Sigmoid colon (tissue), 4 donors: ENCODE measurements around the gene CRY2.

Source experiments
- CTCF ChIP-seq, 4 experiments: fragments of 450-650 bp in 3 of 4; fragments of 200-600 bp in 1 of 4; IDR thresholded peaks; one replicate each; pipeline ENCODE4 v1.5.1; 2016 to 2019; ENCODE audit warnings: antibody characterized with exemption in 4 of 4, mild to moderate bottlenecking in 3 of 4, moderate library complexity in 2 of 4
- EP300 ChIP-seq, 4 donors: sonication (generic); formaldehyde crosslinking; IDR thresholded peaks; one replicate each; pipeline ENCODE4 v1.6.1; 2017; ENCODE audit warnings: antibody characterized with exemption in 4 of 4
- POLR2A ChIP-seq, 2 donors: fragments of 450-650 bp; IDR thresholded peaks; one replicate each; pipeline ENCODE4 v1.6.1; 2016; ENCODE audit warnings: antibody characterized with exemption in 2 of 2, mild to moderate bottlenecking in 2 of 2, moderate library complexity in 2 of 2
- POLR2AphosphoS5 ChIP-seq, 4 donors: sonication (generic); formaldehyde crosslinking; IDR thresholded peaks; one replicate each; pipeline ENCODE4 v1.6.1; 2017; ENCODE audit warnings: antibody characterized with exemption in 4 of 4

DNA sequence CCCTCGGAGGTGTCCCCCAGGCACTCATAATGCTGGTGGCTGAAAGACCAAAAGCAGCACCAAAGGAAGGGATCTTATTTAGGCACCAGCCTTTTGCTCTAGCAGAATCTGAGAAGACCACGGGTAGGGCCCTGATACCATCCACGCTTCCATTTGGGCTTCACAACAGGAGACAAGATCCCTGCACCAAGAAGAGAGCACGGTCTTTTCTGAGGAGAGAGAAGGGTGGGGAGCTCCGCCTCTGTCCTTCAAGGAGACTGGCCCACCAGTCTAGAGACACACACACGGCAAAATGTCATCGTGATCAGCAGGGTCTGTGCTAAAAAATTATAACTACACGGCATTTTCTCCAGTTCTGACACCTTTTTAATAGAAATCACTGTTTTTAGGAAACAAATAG, 84.9 kb downstream of the CRY2 start:
- TF ChIP-seq CTCF (IDR thresholded peaks at IDR 0.05), result no peak
- TF ChIP-seq POLR2A (IDR thresholded peaks at IDR 0.05), result no peak
- TF ChIP-seq EP300 (IDR thresholded peaks at IDR 0.05), result no peak
- TF ChIP-seq POLR2AphosphoS5 (IDR thresholded peaks at IDR 0.05), result no peak
